Stimulated activated CD8-positive, alpha-beta memory T cell treated with anti-CD3 and anti-CD28 coated beads, Interleukin-15, amount 100 ng/mL, for 4 hours (primary cell): Measurements from ENCODE around the gene TSPEAR.

Source experiments
- DNase-seq, 2 donors: peaks; one replicate each; pipeline ENCODE4 v3.0.0-alpha.2; 2020; ENCODE audit warnings: low read depth in 2 of 2

TSPEAR gene

GRCh38 chr21:44547656-44548331, 163.6 kb downstream of the TSPEAR start:
- no peak for DNase-seq

DNA sequence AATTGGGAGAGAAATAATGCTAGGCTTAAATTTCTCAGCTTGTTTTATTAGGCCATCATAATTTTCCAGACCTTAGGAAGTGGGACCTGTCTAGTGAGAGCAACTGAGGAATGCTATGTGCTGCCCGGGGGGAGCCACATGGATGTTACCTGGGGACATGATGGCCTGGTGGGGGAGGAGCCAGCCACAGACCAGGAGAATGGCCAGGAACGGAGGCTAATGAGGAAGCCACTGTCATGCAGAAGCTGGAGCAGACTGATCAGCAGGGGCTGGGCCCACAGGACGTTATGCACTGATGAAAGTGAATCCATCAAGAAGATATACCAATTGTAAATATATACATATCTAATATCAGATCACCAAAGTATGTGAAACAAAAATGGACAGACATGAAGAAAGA, 166.8 kb downstream of the TSPEAR start:
- DNase-seq, result no peak

GRCh38 chr21:44542716-44543115, 168.7 kb downstream of the TSPEAR start:
- DNase-seq, result no peak

DNA sequence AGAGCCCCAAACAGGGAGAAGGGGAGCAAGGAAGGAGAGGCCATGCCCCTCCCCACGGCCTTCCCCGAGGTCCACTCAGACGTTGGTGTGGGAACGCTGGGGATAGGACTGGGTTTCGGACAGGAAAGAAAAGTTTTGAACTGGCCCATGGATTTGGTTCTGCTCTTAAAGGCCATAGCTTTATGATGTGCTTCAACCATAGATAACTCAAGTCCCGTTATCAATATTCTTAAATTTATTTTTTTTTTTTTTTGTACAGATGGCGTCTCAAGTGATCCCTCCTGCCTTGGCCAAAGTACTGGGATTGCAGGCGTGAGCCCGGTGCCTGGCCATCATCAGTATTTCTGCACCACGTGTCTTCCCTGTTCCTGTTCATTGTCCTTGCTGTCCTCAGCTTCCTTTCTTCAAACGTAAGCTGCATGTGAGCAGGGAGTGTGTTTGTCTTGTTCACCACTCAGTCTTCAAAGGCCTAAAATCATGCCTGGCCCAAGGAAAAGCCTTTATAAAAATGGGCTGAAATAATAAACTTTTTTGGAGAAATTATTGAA, 170.6 kb downstream of the TSPEAR start:
- DNase-seq, result no peak

GRCh38 chr21:44539991-44540666, 171.2 kb downstream of the TSPEAR start, which contains the start of gene KRTAP10-1:
Gene KRTAP10-1, minus strand, starts transcription at chr21:44540195. Its CDS starts 45 bp downstream, at chr21:44540150.
- no peak for DNase-seq

DNA sequence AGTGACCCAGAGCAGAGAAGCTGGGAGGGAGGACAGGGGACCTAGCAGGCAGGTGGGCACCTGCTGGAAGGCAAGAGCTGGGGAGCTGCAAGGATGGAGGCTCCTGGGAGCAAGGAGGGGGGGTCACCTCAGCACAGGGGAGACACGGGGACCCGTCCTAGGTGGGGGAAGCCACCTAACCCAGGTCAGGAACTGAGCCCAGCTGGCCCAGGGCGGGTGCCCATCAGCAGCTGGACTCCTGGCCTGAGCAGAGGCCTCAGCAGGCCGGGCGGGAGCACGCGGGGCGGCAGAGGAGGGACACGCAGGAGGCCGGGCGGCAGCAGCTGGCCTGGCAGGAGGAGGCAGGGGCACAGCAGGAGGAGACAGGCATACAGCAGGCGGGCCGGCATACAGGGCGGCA, 172.3 kb downstream of the TSPEAR start:
- DNase-seq, result no peak

- DNase-seq, result no peak
Observed at GRCh38 chr21:44537930-44538911, 173.2 kb downstream of the TSPEAR start.

GRCh38 chr21:44535963-44536362, 175.4 kb downstream of the TSPEAR start:
- DNase-seq, result no peak

DNA sequence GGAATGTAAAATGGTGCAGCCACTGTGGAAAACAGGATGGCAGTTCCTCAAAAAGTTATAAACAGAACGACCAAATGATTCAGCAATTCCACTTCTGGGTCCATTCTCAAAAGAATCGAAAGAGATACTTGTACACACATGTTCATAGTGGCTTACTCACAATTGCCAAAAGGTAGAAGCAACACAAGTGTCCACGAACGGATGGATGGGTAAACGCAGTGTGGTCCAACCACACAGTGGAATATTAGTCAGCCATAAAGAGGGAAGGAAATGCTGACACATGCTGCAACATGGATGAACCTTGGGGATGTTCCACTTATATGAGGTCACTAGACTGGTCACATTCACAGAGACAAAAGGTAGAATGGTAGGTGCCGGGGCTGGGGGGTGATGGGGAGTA, 176.7 kb downstream of the TSPEAR start:
- no peak for DNase-seq

DNA sequence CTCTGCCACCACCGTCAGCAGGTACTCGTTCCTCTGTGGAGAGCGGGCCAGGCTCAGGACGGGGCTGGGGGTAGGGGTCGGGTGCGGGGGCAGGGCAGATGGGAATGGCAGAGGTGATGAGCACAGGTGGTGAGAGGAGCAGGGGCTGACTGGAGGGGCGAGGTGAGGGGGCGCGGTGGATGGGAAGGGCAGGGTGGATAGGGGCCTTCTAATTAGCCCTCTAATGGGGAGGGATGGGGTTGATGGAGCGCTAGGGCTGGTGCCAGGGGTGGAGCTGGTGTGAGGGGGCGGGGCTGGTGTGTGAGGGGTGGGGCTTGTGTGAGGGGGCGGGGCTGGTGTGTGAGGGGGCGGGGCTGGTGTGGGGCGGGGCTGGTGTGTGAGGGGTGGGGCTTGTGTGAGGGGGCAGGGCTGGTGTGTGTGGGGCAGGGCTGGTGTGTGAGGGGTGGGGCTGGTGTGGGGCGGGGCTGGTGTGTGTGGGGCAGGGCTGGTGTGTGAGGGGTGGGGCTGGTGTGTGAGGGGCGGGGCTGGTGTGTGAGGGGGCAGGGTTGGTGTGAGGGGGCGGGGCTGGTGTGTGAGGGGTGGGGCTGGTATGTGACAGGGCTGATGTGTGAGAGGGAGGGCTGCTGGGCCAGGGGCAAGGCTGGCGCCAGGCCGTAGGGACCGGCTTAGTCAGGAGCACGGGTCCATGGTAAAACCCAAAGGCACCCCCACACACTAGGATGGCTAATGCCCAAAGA, 177.3 kb downstream of the TSPEAR start:
- DNase-seq, result no peak

DNA sequence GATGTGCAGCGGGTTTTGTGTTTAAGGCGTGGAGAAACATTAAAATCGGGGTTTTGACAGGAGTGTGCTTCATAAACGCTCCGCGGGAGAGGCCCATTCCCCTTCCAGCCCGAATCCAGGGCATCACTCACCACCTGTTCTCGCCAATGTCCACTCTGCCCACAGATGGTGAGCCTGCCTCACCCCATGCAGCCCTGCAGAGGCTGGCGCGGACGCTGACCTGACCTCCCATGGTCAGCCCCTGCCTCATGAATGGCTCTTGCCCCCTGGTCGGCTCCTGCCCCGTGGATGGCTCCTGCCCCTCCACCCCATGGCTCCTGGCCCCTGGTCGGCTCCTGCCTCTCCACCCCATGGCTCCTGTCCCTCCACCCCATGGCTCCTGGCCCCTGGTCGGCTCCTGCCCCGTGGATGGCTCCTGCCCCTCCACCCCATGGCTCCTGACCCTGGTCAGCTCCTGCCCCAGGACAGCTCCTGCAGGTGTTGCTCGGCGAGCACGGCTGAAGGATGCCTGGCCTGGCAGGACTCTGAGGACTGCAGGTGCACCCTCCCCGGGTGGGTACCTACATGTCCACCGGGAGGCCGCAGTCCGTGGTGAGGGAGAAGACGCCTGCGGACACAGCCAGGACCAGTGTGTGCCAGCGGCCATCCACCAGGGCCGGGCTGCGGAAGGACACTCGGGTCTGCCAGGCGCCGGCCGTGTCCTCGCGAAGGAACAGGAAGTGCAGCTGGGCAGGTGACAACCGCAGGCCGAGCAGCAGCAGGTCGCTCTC, 178.1 kb downstream of the TSPEAR start:
- DNase-seq, result no peak

- DNase-seq, result no peak
Observed at GRCh38 chr21:44532712-44533111, 178.7 kb downstream of the TSPEAR start.

DNA sequence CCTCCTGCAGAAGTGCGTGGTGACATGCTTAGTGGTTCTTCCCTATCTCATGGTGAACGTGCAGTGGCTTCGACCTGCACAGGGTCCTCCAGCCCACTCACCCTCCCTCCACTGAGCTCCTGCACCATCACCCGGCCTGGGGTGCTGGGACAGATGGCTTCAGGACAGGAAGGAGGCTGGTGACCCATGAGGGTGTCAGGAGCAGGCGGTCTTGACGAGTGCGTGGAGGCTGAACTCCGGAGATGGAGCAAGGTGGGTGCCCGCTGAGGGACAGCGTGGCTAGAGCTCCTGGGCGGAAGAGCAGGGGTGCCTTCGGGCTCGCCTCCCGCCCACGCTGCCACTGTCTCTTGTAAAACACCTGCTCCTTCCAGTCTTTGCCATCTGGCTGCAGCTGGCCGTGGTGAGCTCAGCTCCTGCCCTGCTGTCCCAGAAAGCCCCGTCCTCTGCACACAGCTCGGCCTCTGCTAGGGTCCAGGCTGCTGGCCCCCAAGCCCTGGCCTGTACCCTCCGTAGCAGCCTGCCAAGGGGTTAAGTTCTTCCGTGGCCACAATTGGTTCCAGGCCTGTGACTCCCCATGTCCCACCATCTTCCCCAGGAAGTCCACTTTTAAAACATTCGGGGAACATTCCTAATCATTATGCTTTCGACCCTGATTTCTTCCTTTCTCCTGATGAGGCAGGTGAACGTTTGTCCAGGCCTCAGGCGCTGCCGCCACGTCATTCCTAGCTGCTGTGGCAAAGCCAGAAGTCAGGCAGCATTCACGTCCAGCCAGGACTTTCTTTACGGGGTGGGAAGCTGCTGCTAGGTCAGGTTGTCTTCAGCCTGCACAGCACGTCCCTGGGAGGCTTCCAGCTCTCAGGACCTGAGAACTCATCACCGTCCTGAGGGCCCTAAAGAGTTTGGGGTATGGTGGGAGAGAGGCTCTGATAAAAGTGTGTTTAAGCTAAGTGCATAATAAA, 179.5 kb downstream of the TSPEAR start:
- DNase-seq, result no peak

- no peak for DNase-seq
Observed at GRCh38 chr21:44530903-44531605, 180.3 kb downstream of the TSPEAR start.

- no peak for DNase-seq
Observed at GRCh38 chr21:44530221-44530902, 181.0 kb downstream of the TSPEAR start.

GRCh38 chr21:44529503-44530125, 181.8 kb downstream of the TSPEAR start:
- DNase-seq, result no peak

DNA sequence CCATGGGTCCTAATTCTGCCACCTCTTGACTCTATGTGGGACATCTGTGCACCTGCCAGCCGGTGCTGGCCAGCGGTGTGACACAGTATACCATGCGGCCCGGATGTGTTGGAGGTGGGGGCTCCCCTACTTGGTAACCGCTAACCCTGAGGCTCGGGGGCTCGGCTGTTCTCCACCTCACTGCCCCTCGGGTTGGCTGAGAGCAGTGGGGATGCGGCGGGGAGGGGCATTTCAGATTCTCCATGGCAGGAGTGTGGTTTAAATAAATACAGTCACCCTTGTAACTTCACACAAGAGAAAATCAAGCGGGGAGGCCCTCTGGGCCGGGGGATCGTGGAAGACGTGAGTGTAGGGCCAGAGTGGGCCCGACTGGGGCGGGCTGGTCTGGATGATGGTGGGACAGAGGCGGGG, 182.4 kb downstream of the TSPEAR start:
- DNase-seq, result no peak

GRCh38 chr21:44528634-44528995, 182.8 kb downstream of the TSPEAR start:
- DNase-seq, result no peak
